ENCODE data around the gene IL16.
"Not testable (repeated sequence)": the region's sequence is repeated elsewhere in the genome, so short reads cannot be mapped to it uniquely, and the experiment has no call there.

IL16 gene

DNA sequence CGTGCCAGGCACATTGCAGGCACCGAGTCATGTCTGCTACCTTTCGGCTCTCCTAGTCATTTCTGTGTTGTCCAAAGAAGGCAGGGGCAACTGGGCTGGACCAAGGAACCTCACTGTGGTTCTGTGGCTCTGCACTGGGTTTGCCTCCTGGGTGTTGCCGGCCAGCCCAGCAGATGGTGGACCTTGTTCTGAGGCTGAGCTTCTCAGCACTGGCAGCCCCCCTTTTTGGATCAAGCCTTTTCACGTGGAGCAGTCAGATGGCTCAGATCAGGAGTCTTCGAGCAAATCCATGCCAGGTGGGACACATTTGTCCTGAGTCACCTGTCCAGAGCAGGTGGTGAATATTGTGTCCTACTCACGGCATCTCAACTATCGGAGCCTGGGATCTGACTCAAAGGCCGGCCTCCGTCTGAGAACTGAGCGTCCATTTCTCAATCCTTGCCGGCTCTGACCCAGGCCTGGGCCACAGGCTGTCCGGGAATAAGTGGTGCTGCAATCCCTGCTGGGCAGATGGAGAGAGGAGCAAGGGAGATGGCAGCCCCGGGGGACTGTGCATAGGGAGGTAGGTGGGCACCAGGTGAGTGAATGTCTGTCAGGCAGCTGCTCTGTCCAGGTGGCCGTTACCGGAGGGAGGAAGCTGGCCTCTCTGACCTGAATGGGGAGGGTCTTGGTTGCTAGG is at the start of gene IL16:
TSS of gene IL16 (plus strand) at position 304 of the 679 bp plus-strand sequence. CDS start 28,521 bp downstream, outside the sequence.
- no peak for DNase-seq (ENCODE audit: low read depth)

- no peak for DNase-seq (ENCODE audit: low read depth)
These were observed 45.3 kb upstream of the IL16 start for GRCh38 chr15:81151389-81151788.

DNA sequence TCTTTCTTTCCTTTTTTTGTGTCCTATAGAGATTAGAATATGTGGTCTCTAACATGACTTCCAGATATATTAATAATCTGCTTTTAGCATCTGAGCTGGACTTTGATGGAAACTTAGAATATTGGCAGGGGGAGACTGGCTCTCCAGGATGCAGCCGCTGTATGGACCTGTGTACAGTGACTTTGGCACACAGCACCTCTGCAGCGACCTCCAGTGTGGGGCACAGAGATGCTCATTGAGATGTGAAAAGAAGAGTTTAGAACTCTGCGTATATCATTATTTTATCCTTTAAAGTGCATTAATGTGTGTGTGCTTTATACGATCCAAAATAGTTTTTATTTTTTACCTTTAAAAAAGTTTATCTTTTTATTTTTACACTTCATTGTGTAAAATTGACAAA is 44.3 kb upstream of the IL16 start:
- no peak for DNase-seq (ENCODE audit: low read depth)

DNA sequence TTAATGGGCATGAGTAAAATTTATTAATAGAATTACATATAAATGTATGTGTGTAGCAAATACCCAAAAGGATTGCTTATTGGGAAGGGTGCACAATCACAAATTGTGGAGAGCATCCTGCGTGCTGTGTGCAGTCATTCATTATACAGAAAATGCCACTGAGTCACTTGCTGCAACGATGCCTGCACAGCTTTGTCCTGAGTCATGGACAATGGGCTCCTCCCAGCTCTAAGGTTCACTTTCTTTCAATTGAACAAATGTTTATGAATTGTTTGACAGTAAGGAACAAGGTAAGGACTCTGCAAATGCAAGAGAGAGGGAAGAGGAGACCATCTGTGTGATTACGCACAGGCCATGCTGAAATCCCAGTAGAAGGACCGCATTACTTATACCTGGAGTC is 43.9 kb upstream of the IL16 start:
- no peak for DNase-seq (ENCODE audit: low read depth)

- DNase-seq (ENCODE audit: low read depth), result no peak
These were observed 41.1 kb upstream of the IL16 start for GRCh38 chr15:81155375-81156218.

GRCh38 chr15:81156324-81156723 is 40.4 kb upstream of the IL16 start:
- DNase-seq (ENCODE audit: low read depth), result no peak

DNA sequence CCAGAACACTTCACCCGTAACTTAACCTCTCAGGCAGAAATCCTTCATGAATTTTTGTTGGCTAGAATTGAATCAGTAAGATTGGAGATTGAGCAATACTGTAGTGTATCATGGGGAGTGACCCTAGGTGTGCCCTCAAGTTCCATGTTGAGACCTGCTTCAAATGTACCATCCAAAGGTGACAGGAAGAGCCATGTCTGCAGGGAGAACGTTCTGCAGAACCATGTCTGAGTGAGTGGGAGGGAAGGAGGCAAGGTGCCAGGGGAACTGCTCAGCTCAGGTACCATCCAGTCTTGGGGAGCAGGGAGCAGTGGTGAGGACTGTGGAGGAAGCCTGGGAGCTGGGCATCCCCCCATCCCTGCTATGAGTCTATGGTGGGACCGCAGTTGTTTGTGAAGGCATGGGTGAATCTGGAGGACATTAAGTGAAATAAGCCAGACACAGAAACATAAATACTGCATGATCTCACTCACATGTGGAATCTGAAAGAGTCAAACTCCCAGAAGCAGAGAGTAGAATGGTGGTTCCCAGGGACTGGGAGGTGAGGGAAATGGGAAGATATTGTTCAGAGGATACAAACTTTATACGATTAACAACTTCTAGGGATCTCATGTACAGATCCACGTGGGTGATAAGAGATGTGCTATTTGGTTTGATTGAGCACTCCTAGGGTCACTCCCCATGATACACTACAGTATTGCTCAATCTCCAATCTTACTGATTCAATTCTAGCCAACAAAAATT is 39.3 kb upstream of the IL16 start:
- no peak for DNase-seq (ENCODE audit: low read depth)

DNA sequence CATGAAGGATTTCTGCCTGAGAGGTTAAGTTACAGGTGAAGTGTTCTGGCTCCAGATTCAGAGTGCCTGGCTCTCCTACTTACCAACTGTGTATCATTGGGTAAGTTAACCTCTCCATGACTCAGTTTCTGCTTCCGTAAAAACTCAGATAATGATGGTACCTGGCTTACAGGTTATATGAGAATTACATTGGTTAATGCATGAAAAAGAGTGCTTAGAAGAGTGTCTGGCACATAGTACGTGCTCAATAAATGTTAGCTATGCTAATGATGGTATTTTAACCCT is 38.8 kb upstream of the IL16 start:
- DNase-seq (ENCODE audit: low read depth), result no peak

DNA sequence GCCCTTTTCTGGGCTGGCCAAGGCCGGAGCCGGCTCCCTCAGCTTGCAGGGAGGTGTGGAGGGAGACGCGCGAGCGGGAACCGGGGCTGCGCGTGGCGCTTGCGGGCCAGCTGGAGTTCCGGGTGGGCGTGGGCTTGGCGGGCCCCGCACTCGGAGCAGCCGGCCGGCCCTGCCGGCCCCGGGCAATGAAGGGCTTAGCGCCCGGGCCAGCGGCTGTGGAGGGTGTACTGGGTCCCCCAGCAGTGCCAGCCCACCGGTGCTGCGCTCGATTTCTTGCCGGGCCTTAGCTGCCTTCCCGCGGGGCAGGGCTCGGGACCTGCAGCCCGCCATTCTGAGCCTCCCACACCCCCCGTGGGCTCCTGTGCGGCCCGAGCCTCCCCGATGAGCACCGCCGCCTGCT is 38.1 kb upstream of the IL16 start:
- DNase-seq (ENCODE audit: low read depth), result not testable (repeated sequence)

DNA sequence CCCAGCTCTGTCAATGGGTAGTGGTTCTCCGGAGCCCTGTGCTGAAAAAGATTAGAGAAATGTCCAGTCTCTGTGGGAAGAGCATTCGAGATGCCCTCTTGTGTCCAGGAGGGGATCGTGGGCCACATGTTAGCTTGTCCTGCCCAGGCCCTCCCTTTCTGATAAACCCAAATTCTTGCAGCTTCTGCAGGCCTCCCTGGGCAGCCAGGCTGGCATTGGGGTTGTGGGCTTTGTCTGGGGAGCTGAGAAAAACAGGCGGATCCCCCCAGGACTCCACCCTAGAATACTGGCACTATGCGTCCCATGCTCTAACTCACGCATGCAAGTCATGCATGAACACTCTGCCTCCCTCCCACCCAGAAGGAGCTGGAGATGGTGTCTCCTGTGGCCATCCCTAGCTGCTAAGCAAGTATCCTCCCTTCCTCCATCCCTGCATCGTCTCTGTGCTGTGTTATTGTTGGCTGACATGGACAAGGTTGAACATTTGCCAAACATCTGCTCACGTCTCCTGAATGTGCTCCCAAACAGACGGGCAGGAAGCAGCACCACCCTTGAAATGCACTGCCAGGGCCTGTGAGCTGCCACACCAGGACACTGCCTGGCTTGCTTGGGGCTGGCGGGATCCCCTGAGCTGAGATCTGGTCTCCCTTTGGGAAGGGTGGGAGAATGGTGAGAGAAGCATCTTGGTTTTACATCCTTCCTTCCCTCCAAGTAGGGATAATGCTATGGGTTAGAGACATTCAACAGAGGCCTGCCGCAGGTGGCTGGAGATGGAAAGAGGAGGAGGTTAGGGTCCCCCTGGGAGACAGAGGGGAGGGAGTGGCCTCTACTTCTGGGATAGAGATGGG is 36.1 kb upstream of the IL16 start:
- no peak for DNase-seq (ENCODE audit: low read depth)

- no peak for DNase-seq (ENCODE audit: low read depth)
These were observed 35.5 kb upstream of the IL16 start for GRCh38 chr15:81161160-81161673.

DNA sequence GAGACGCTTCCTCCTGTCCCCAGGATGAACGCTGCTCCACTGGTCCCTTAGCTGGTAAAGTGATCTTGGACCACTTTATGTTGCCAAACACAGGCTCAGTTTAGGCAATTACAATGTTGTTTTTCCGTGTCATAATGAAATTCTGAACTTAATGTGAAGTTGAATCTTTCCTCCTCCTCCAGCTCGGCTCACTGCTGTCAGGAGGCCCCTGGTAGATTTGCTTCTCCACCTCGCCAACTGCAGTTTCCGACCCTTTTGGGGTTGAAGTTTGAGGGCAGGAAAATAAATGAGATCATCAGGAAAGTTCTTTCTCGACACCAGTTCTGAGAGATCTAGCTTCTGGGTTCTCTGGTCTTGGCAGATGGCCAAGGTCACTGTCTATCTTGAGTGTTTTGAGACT is 34.8 kb upstream of the IL16 start:
- DNase-seq (ENCODE audit: low read depth), result no peak

- DNase-seq (ENCODE audit: low read depth), result peak; percentile 73
These were observed 32.5 kb upstream of the IL16 start for GRCh38 chr15:81163961-81164800.

GRCh38 chr15:81165535-81165934 is 31.1 kb upstream of the IL16 start:
- no peak for DNase-seq (ENCODE audit: low read depth)

GRCh38 chr15:81166636-81167305 is 29.9 kb upstream of the IL16 start:
- DNase-seq (ENCODE audit: low read depth), result no peak

DNA sequence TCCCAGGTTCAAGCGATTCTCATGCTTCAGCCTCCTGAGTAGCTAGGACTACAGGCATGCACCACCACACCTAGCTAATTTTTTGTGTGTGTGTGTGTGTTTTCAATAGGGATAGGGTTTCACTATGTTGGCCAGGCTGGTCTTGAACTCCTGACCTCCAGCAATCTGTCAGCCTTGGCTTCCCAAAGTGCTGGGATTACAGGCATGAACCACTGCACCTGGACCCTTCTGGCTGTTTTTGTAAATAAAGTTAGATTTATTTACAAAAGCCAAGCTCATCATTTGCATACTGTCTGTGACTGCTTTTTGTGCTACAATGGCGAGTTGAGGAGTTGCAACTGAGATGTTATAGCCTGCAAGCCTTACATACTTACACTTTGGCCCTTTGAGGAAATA is 28.6 kb upstream of the IL16 start:
- no peak for DNase-seq (ENCODE audit: low read depth)

- DNase-seq (ENCODE audit: low read depth), result no peak
These were observed 28.0 kb upstream of the IL16 start for GRCh38 chr15:81168644-81169043.

- no peak for DNase-seq (ENCODE audit: low read depth)
These were observed 26.2 kb upstream of the IL16 start for GRCh38 chr15:81170511-81170910.

- no peak for DNase-seq (ENCODE audit: low read depth)
These were observed 25.4 kb upstream of the IL16 start for GRCh38 chr15:81171286-81171685.

- DNase-seq (ENCODE audit: low read depth), result no peak
These were observed 22.4 kb upstream of the IL16 start for GRCh38 chr15:81174125-81174791.
